ENCODE results near the gene SEMA3E.

The SEMA3E gene

GRCh38 chr7:83504330-83504729 is 144.6 kb downstream of the SEMA3E start:
- Histone ChIP-seq H3K9ac (ENCODE audit: low read length) (no peak overlapping the region), H3K9me2 (ENCODE audit: low read depth, low read length) (no peaks in the 10 kb centered on the region), H3F3A (ENCODE audit: insufficient read depth, low read length) (no peaks in the 10 kb centered on the region), H3K4me3 (ENCODE audit: low read depth, low read length, poor library complexity, severe bottlenecking) (no peak overlapping the region), H3K27ac (ENCODE audit: low read depth, low read length, poor library complexity, severe bottlenecking) (no peak overlapping the region), H3K4me1 (ENCODE audit: insufficient read depth, low read length, severe bottlenecking) (no peaks in the 10 kb centered on the region), H3K79me2 (ENCODE audit: insufficient read depth, low read length) (no peaks in the 10 kb centered on the region), H3K9me3 (ENCODE audit: low read length) (no peaks in the 10 kb centered on the region), H3K27me3 (ENCODE audit: insufficient read depth, low read length) (no peaks in the 10 kb centered on the region), H2AFZ (ENCODE audit: low read length) (no peak overlapping the region), H3K36me3 (ENCODE audit: insufficient read depth, low read length) (no peaks in the 10 kb centered on the region), H4K20me1 (ENCODE audit: insufficient read depth, low read length) (no peaks in the 10 kb centered on the region), H3K4me2 (ENCODE audit: low read length) (no peak overlapping the region)
- TF ChIP-seq EZH2 (IDR thresholded peaks at IDR 0.05; ENCODE audit: borderline replicate concordance, low read length) (no peak), CTCF (IDR thresholded peaks at IDR 0.05; ENCODE audit: low read length) (no peak)

- TF ChIP-seq CTCF (IDR thresholded peaks at IDR 0.05; ENCODE audit: low read length) (no peak), EZH2 (IDR thresholded peaks at IDR 0.05; ENCODE audit: borderline replicate concordance, low read length) (no peak)
- no peak overlapping the region for H3K4me2 ChIP-seq (ENCODE audit: low read length)
Observed at GRCh38 chr7:83502636-83503035, 146.3 kb downstream of the SEMA3E start.

DNA sequence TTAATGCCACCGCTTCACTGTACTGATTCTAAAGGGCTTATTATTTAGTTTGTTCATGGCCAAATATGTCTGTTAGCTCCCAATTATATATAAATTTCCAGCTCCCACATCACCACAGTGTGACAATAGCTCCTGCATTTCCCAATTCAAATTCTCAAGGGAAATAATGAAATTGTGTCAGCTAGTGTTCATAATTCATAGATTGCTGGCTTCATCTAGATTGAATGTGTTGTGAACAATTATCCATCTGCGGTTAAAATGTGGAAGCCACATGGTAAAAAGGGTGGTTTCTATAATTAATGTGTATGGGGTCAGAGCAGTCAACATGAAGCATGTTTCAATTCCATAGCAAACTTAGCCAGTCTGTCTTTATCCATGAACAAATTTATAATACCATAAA is 154.3 kb downstream of the SEMA3E start:
- Histone ChIP-seq H3K9ac (ENCODE audit: low read length) (no peak overlapping the region), H3K79me2 (ENCODE audit: insufficient read depth, low read length) (no peaks in the 10 kb centered on the region), H3K27ac (ENCODE audit: low read depth, low read length, poor library complexity, severe bottlenecking) (no peak overlapping the region), H3F3A (ENCODE audit: insufficient read depth, low read length) (no peaks in the 10 kb centered on the region), H3K4me3 (ENCODE audit: low read depth, low read length, poor library complexity, severe bottlenecking) (no peak overlapping the region), H3K4me1 (ENCODE audit: insufficient read depth, low read length, severe bottlenecking) (no peaks in the 10 kb centered on the region), H4K20me1 (ENCODE audit: insufficient read depth, low read length) (no peaks in the 10 kb centered on the region), H2AFZ (ENCODE audit: low read length) (no peak overlapping the region), H3K36me3 (ENCODE audit: insufficient read depth, low read length) (no peaks in the 10 kb centered on the region), H3K27me3 (ENCODE audit: insufficient read depth, low read length) (no peaks in the 10 kb centered on the region), H3K9me2 (ENCODE audit: low read depth, low read length) (no peaks in the 10 kb centered on the region), H3K4me2 (ENCODE audit: low read length) (no peak overlapping the region), H3K9me3 (ENCODE audit: low read length) (no peaks in the 10 kb centered on the region)
- no peak for TF ChIP-seq EZH2 (IDR thresholded peaks at IDR 0.05; ENCODE audit: borderline replicate concordance, low read length)
- no peak for TF ChIP-seq CTCF (IDR thresholded peaks at IDR 0.05; ENCODE audit: low read length)

More at GRCh38 chr7:83502636-83503035, 146.3 kb downstream of the SEMA3E start:
- no peak overlapping the region for H3K4me3 ChIP-seq (ENCODE audit: low read depth, low read length, poor library complexity, severe bottlenecking)
- H3K9me2 ChIP-seq (ENCODE audit: low read depth, low read length) = no peaks in the 10 kb centered on the region
- H3K9me3 ChIP-seq (ENCODE audit: low read length) = no peaks in the 10 kb centered on the region
- no peaks in the 10 kb centered on the region for H4K20me1 ChIP-seq (ENCODE audit: insufficient read depth, low read length)
- no peaks in the 10 kb centered on the region for H3K79me2 ChIP-seq (ENCODE audit: insufficient read depth, low read length)
- H3K27me3 ChIP-seq (ENCODE audit: insufficient read depth, low read length) = no peaks in the 10 kb centered on the region
- H2AFZ ChIP-seq (ENCODE audit: low read length) = no peak overlapping the region
- no peaks in the 10 kb centered on the region for H3K4me1 ChIP-seq (ENCODE audit: insufficient read depth, low read length, severe bottlenecking)
- H3K9ac ChIP-seq (ENCODE audit: low read length) = no peak overlapping the region
- no peaks in the 10 kb centered on the region for H3K36me3 ChIP-seq (ENCODE audit: insufficient read depth, low read length)
- no peak overlapping the region for H3K27ac ChIP-seq (ENCODE audit: low read depth, low read length, poor library complexity, severe bottlenecking)
- H3F3A ChIP-seq (ENCODE audit: insufficient read depth, low read length) = no peaks in the 10 kb centered on the region

Measured in OCI-LY1 (cell line).